ENCODE measurements around the gene SACM1L. TPM values are rescaled to one million over a fixed set of nuclear protein-coding genes. Genes with fewer than 3 reads are reported as not detected.

Gene SACM1L
- total and polyA plus RNA-seq, 2 of the 13 experiments (the other 11 are each of a cell fraction or from before 2014, with no cell fraction given): 15.1 to 27.8 TPM

DNA sequence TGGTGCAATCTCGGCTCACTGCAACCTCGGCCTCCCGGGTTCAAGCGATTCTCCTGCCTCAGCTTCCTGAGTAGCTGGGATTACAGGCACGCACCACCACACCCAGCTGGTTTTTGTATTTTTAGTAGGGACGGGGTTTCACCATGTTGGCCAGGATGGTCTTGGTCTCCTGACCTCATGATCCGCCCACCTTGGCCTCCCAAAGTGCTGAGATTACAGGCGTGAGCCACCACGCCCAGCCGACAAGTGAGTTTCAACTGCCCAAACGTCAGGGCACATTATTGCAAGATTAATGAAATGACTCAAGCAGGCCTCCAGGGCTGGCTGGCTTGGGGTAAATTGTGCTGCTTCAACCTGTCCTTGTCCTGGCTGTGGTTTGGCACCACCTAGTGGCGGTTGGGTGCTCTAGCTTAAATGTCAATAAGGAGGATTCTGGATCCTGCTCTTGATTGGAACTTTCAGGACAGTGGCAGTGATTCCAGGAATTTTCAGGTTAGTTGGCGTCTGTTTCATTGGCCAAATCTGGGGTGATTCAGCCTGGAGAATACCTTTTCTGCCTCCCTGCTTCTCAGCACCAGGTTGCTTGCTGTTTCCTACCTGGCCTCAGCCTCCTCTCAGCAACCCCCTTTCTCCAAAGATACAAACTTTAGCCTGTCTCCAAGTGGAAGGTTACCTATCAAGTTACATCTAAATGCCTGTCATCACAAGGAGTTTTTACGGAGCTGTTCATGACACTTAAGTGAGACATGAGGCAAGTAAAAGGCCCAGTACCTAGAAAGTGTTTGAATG is 32.4 kb upstream of the SACM1L start (continued):
- TF ChIP-seq, protein P1, sequence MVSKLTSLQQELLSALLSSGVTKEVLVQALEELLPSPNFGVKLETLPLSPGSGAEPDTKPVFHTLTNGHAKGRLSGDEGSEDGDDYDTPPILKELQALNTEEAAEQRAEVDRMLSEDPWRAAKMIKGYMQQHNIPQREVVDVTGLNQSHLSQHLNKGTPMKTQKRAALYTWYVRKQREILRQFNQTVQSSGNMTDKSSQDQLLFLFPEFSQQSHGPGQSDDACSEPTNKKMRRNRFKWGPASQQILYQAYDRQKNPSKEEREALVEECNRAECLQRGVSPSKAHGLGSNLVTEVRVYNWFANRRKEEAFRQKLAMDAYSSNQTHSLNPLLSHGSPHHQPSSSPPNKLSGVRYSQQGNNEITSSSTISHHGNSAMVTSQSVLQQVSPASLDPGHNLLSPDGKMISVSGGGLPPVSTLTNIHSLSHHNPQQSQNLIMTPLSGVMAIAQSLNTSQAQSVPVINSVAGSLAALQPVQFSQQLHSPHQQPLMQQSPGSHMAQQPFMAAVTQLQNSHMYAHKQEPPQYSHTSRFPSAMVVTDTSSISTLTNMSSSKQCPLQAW (CRISPR knock-in tag; IDR thresholded peaks at IDR 0.05): peak; percentile 62; the same call in 1 of the 2 replicates
- TF ChIP-seq, protein P2, sequence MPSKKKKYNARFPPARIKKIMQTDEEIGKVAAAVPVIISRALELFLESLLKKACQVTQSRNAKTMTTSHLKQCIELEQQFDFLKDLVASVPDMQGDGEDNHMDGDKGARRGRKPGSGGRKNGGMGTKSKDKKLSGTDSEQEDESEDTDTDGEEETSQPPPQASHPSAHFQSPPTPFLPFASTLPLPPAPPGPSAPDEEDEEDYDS (CRISPR knock-in tag; IDR thresholded peaks at IDR 0.05): no peak
- TF ChIP-seq CBX2 (IDR thresholded peaks at IDR 0.05; ENCODE audit: low read depth, low read length) (no peak), CBX2 (CRISPR knock-in tag; IDR thresholded peaks at IDR 0.05; ENCODE audit: low read depth) (no peak), SALL1 (CRISPR knock-in tag; IDR thresholded peaks at IDR 0.05) (peak; percentile 36; the same call in 1 of the 2 replicates), ZNF263 (CRISPR knock-in tag; IDR thresholded peaks at IDR 0.05) (no peak), ZBED4 (CRISPR knock-in tag; IDR thresholded peaks at IDR 0.05; ENCODE audit: borderline replicate concordance) (peak; percentile 19; the same call in 1 of the 2 replicates), IKZF5 (CRISPR knock-in tag; IDR thresholded peaks at IDR 0.05) (0 out of 2 replicates have a peak, but pooled peaks have one; percentile 22), ZNF607 (CRISPR knock-in tag; IDR thresholded peaks at IDR 0.05; ENCODE audit: borderline replicate concordance) (0 out of 2 replicates have a peak, but pooled peaks have one; percentile 28), PTBP1 (IDR thresholded peaks at IDR 0.05; ENCODE audit: low read depth, low read length, poor library complexity, severe bottlenecking) (no peak), SIX1 (CRISPR knock-in tag; IDR thresholded peaks at IDR 0.05; ENCODE audit: borderline replicate concordance) (0 out of 2 replicates have a peak, but pooled peaks have one; percentile 19), HOXA3 (CRISPR knock-in tag; IDR thresholded peaks at IDR 0.05) (0 out of 2 replicates have a peak, but pooled peaks have one; percentile 13), DMAP1 (CRISPR knock-in tag; IDR thresholded peaks at IDR 0.05) (0 out of 2 replicates have a peak, but pooled peaks have one; percentile 37), FOXK1 (CRISPR knock-in tag; IDR thresholded peaks at IDR 0.05; ENCODE audit: borderline replicate concordance, low read depth) (peak; percentile 74; the same call in 1 of the 2 replicates), SAP130 (CRISPR knock-in tag; IDR thresholded peaks at IDR 0.05; ENCODE audit: low read depth) (peak; percentile 50), ELF3 (CRISPR knock-in tag; IDR thresholded peaks at IDR 0.05) (peak; percentile 44; the same call in 1 of the 2 replicates), NFKB2 (CRISPR knock-in tag; IDR thresholded peaks at IDR 0.05; ENCODE audit: borderline replicate concordance) (no peak), KMT2A (CRISPR knock-in tag; IDR thresholded peaks at IDR 0.05) (0 out of 2 replicates have a peak, but pooled peaks have one; percentile 38)
- TF ChIP-seq, protein P3, sequence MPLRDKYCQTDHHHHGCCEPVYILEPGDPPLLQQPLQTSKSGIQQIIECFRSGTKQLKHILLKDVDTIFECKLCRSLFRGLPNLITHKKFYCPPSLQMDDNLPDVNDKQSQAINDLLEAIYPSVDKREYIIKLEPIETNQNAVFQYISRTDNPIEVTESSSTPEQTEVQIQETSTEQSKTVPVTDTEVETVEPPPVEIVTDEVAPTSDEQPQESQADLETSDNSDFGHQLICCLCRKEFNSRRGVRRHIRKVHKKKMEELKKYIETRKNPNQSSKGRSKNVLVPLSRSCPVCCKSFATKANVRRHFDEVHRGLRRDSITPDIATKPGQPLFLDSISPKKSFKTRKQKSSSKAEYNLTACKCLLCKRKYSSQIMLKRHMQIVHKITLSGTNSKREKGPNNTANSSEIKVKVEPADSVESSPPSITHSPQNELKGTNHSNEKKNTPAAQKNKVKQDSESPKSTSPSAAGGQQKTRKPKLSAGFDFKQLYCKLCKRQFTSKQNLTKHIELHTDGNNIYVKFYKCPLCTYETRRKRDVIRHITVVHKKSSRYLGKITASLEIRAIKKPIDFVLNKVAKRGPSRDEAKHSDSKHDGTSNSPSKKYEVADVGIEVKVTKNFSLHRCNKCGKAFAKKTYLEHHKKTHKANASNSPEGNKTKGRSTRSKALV (CRISPR knock-in tag; IDR thresholded peaks at IDR 0.05): 0 out of 2 replicates have a peak, but pooled peaks have one; percentile 30
